SHP77 (cell line): ENCODE results near the gene GATB.

Experiments used
- DNase-seq, 2 experiments: peaks; one replicate each; lab custom pipeline; 2025; lab: John Stamatoyannopoulos, UW

The GATB gene

GRCh38 chr4:151694961-151695720 is 65.7 kb downstream of the GATB start:
- DNase-seq: no peak

GRCh38 chr4:151692821-151693673 is 67.8 kb downstream of the GATB start:
- no peak for DNase-seq

- no peak for DNase-seq
Measured at GRCh38 chr4:151692443-151692782, 68.4 kb downstream of the GATB start.

GRCh38 chr4:151691639-151692442 is 69.0 kb downstream of the GATB start:
- no peak for DNase-seq

GRCh38 chr4:151690876-151691275 is 69.9 kb downstream of the GATB start:
- no peak for DNase-seq

- DNase-seq: no peak
Measured at GRCh38 chr4:151690164-151690870, 70.5 kb downstream of the GATB start.

GRCh38 chr4:151689211-151689991 is 71.4 kb downstream of the GATB start:
- DNase-seq: no peak

- DNase-seq: no peak
Measured at GRCh38 chr4:151688785-151689043, 72.1 kb downstream of the GATB start.

GRCh38 chr4:151688003-151688784 is 72.6 kb downstream of the GATB start:
- no peak for DNase-seq

- no peak for DNase-seq
Measured at GRCh38 chr4:151687021-151687640, 73.7 kb downstream of the GATB start.

GRCh38 chr4:151685303-151685702 is 75.5 kb downstream of the GATB start:
- DNase-seq: no peak

- DNase-seq: no peak
Measured at GRCh38 chr4:151681085-151681484, 79.7 kb downstream of the GATB start.

GRCh38 chr4:151679231-151679630 is 81.6 kb downstream of the GATB start:
- no peak for DNase-seq

GRCh38 chr4:151678048-151678872 is 82.5 kb downstream of the GATB start:
- DNase-seq: no peak

- no peak for DNase-seq
Measured at GRCh38 chr4:151677193-151677592, 83.6 kb downstream of the GATB start.

GRCh38 chr4:151676301-151676700 is 84.5 kb downstream of the GATB start:
- DNase-seq: no peak

- DNase-seq: no peak
Measured at GRCh38 chr4:151675411-151675971, 85.3 kb downstream of the GATB start.

- DNase-seq: no peak
Measured at GRCh38 chr4:151674804-151675391, 85.9 kb downstream of the GATB start.
